GM18873 (cell line): ENCODE results near the gene ARF4.
"Not testable (repeated sequence)": the region's sequence is repeated elsewhere in the genome, so short reads cannot be mapped to it uniquely, and the experiment has no call there.

Source experiments
- ATAC-seq: cut with Tn5 transposase; IDR thresholded peaks from one replicate; pipeline ENCODE4 v1.9.1; 2021; ENCODE audit warnings: mild to moderate bottlenecking, moderate library complexity, moderate number of reproducible peaks; ENCODE audit not compliant: unreplicated experiment, low FRiP score

ARF4 gene

GRCh38 chr3:57597127-57597923 is at the start of gene ARF4:
TSS of gene ARF4 (minus strand) at chr3:57597344. CDS start at chr3:57597140, 204 bp downstream.
- ATAC-seq: peak; percentile 98

DNA sequence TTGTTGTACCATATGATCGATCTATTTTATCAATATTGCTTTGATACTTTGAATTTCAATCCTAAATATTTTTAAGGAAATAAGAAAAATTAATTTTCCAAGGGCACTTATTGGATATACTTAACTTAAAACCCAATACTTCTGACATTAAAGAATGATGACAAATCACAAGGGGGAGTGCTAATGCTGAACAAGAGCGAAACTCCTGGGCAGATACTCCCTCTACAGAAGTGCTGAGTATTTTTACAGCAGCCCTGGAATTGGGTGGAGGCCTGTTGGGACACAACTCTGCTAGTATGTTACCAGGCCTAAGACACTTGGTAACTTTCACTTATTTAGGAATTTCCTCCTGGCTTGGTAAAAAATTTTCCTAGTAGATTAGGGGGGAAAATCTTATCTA is 49.6 kb upstream of the ARF4 start:
- ATAC-seq: no peak

DNA sequence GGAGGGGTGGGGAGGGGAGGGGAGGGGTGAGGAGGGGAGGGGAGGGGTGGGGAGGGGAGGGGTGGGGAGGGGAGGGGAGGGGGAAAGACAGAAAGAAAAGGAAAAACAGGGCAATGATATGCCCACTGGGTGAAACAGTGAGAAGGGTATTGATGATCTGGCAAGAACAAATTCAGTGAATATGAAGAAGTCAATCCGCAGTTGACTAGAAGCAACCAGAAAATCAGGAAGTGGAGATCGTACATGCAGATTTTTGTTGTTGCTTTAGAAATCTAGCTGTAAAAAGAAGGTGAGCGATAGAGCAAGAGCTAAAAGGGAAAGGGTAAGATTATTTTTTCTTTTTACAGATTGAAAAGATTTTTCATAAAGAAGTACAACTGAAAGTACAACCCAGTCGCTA is 47.6 kb upstream of the ARF4 start:
- no peak for ATAC-seq

DNA sequence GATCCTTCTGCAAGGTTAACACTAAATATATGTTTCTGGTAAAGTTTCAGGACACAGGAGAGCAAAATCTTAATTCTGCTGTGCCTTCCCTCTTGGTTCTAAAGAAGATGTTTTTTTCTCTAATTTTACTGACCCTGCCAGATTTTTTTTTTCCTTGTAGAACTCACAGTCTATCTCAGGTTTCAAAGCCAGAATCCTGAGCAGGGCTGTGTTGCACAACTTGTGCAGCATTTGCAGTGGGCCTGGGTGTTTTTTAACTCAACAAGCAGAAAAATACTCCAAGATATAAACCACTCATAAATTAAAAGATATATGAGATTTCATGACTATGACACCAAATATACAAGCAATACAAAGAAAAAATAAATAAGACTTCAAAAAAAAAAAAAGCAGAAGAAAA is 40.2 kb upstream of the ARF4 start:
- ATAC-seq: no peak

- ATAC-seq: not testable (repeated sequence)
Measured at GRCh38 chr3:57634259-57634658, 37.1 kb upstream of the ARF4 start.

DNA sequence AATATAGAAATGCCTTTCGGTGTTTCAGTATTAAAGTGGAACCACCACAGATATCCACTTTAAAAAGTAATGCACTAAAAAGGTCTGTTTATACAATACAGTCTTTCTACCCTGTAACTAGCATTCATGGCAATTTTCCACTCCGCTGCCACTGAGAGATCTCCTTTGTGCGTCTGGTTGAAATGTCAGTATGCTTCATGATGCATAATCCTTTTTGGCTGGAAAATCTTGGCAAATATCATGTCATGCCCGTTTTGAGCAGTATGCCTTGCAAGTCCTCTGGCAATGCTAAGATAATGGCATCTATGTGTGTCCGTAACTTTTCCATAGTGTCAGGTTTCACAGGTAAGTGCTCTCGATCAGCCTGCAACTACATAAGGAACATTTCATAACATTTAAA is 30.8 kb upstream of the ARF4 start:
- ATAC-seq: no peak

DNA sequence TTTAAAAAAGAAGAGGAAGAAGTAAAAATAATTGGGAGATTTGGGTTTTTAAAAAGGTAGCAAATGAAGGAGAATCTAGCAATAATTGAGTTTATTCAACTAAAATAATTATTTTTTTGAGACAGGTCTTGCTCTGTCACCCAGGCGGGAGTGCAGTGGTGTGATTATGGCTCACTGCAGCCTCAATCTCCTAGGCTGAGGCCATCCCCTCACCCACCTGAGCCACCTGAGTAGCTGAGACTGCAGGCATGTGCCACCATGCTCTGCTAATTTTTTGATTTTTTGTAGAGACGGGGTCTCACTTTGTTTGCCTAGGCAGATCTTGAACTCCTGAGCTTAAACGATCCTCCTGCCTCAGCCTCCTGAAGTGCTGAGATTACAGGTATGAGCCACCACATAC is 27.7 kb upstream of the ARF4 start:
- ATAC-seq: no peak

DNA sequence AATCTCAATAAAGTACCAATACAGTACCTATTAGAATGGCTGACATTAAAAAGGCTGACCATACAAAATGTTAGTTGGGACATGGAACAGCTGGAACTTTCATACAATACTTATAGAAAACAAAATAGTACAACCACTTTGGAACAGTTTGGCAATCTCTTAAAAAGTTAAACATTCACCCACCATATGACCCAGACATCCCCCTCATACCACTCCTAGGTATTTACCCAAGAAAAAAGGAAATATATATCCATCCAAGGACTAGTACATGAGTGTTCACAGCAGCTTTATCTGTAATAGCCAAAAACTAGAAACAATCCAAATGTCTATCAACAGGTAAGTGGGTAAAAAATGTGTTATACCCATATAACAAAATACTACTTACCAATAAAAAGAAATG is 25.2 kb upstream of the ARF4 start:
- no peak for ATAC-seq

DNA sequence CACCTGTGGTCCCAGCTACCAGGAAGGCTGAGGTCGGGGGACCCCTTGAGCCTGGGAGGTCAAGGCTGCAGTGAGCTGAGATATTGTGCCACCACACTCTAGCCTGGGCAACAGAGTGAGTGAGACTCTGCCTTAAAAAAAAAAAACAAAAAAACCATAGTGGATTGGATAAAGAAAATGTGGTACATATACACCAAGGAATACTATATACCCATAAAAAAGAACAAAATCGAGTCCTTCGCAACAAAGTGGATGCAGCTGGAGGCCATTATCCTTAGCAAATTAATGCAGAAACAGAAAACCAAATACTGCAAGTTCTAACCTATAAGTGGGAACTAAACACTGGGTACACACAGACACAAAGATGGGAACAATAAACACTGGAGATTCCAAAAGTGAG is 20.6 kb upstream of the ARF4 start:
- no peak for ATAC-seq

GRCh38 chr3:57616233-57616632 is 19.1 kb upstream of the ARF4 start:
- no peak for ATAC-seq

GRCh38 chr3:57611870-57612269 is 14.7 kb upstream of the ARF4 start:
- not testable (repeated sequence) for ATAC-seq

DNA sequence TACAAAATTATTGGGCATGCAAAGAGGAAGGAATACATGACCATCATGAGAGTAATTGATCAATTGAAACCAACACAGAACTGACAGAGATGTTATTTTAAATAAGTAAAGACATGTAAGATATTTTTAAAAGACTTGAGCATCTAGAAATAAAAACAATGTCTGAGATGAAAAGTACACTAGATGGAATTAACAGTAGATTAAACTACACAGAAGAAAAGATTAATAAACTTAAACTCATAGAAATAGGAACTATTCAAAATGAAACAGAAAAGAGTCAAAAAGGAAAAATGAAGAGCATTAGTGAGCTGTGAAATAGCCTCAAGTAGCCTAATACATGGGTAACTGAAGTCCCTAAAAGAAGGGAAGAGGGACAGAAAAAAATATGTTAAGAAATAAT is 8.5 kb upstream of the ARF4 start:
- ATAC-seq: no peak

DNA sequence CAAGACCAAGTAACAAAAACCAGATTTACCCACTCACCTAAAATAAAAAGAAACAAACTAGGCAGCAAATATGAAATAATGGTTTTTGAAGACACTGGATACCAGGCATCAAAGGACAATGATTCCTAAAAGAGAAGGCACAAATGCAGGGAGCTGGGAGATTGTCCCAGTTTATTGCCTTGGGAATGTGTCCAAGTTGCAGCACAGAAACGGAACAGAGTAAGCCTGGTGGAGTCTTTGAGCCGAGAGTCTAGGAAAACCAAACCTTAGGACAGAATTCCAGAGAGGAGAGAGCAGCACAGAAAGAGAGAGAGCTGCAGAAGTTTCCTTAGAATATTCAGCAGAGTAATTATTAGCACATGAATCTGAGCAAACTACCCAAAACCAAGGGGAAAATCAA is 7.8 kb upstream of the ARF4 start:
- ATAC-seq: no peak

DNA sequence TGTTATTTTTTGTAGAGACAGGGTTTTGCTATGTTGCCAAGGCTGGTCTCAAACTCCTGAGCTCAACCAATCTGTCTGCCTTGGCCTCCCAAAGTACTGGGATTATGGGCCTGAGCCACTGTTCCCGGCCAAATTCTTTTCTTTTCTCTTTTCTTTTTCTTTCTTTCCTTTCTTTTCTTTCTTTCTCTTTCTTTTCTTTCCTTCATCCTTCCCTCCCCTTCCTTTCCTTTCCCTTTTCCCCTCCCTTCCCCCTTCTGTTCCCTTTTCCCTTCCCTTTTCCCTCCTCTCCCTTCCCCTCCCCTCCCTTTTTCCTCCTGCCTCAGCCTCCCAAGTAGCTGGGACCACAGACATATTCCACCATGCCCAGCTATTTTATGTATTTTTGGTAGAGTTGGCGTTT is 3.1 kb upstream of the ARF4 start:
- ATAC-seq: no peak

DNA sequence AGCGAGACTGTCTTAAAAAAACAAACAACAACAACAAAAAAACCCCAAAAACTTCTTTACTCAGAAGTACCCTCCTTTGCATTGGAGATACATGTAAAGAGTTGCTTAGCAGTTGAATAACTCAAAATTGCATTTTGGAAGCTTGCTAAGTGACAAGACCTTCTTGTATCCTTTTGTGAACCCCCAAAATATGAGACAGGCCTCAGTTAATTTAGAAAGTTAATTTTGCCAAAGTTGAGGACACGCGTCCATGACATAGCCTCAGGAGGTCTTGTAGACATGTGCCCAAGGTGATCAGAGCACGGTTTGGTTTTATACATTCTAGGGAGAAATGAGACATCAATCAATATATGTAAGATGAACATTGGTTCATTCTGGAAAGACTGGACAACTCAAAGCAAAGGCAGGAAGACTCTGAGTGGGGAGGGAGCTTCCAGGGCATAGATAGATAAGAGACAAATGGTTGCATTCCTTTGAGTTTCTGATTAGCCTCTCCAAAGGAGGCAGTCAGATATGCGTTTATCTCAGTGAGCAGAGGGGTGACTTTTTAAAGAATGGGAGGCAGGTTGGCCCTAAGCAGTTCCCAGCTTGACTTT is 1.7 kb upstream of the ARF4 start:
- no peak for ATAC-seq

GRCh38 chr3:57596495-57597126 is 533 bp downstream of the ARF4 start:
- ATAC-seq: no peak

DNA sequence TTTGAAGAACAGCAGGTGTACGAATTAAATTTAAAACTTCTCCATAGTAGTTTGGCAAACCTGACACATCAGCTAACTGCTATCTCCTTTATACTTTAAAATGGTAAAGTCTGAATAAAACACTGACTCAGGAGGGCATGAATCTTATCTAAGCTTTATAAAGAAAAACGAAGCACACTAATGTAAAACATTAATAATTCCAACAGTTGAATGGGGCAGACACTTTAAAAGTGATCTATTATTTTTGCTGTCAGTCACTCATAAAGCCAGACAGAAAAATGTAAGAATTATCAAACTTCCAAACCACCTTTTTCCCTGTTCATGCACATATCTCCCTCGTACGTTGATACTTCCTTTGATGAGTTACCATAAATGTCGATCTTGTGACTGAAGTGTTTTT is 2.6 kb downstream of the ARF4 start:
- ATAC-seq: no peak

DNA sequence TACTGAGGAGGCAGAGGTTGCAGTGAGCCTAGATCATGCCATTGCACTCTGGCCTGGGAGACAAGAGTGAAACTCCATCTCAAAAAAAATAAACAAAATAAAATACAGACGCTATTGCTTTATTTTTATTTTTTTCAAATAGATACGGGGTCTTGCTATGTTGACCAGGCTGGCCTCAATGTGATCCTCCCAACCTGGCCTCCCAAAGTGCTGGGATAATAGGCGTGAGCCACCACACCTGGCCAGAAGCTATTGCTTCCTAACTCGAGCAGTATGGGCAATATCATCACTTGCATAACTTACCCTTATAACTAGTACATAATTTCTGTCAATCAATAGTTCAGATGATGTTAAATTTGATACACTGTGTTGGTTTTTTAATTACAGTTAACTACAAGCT is 3.0 kb downstream of the ARF4 start:
- ATAC-seq: no peak

- no peak for ATAC-seq
Measured at GRCh38 chr3:57592306-57592705, 4.8 kb downstream of the ARF4 start.

DNA sequence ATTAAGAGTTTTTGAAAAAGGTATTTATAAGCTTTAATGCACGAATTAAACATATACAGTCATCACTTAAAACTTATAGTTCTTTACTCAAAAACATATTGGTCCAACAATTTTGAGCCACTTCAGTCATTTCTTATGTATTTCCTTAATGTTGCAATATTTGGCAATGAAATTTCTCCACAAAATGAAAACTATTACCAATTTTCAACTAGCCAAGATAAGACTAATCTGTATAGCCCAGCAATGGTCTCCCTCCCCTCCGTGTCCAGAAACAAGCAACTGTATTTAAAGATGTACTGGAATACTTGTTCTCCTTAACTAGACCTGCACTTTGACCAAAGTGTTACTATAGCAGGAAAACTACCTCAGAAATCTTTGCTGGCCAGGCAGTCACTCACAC is 9.2 kb downstream of the ARF4 start:
- no peak for ATAC-seq

GRCh38 chr3:57586778-57587177 is 10.4 kb downstream of the ARF4 start:
- no peak for ATAC-seq

DNA sequence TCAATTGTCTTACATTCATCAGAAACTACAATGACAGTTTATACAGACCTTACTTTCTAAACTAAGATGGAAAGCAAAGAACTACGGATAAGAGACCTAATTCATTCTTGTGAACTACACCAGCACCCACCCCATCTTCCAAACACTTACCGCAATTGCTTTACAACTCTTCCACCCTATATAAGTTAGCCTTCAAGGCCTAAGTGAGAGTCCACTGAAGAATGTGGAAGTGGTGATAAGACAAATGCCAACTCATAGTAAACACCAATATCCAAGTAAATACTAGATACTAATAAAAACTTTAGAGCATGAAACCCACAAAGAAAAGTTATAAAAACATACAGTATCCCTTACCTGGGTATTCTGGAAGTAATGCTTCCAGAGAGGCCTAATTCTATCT is 13.6 kb downstream of the ARF4 start:
- no peak for ATAC-seq
